GM18867 (cell line): ENCODE data around the gene CIB2.

ENCODE experiments used
- ATAC-seq: cut with Tn5 transposase; IDR thresholded peaks from one replicate; pipeline ENCODE4 v1.9.1; 2021; ENCODE audit warnings: mild to moderate bottlenecking, moderate library complexity; ENCODE audit not compliant: unreplicated experiment

CIB2 gene

GRCh38 chr15:78087951-78088772 is 43.1 kb downstream of the CIB2 start:
- peak; percentile 70 for ATAC-seq

GRCh38 chr15:78085928-78086327 is 45.3 kb downstream of the CIB2 start:
- ATAC-seq = no peak

- no peak for ATAC-seq
Measured at GRCh38 chr15:78084449-78084750, 46.8 kb downstream of the CIB2 start.

DNA sequence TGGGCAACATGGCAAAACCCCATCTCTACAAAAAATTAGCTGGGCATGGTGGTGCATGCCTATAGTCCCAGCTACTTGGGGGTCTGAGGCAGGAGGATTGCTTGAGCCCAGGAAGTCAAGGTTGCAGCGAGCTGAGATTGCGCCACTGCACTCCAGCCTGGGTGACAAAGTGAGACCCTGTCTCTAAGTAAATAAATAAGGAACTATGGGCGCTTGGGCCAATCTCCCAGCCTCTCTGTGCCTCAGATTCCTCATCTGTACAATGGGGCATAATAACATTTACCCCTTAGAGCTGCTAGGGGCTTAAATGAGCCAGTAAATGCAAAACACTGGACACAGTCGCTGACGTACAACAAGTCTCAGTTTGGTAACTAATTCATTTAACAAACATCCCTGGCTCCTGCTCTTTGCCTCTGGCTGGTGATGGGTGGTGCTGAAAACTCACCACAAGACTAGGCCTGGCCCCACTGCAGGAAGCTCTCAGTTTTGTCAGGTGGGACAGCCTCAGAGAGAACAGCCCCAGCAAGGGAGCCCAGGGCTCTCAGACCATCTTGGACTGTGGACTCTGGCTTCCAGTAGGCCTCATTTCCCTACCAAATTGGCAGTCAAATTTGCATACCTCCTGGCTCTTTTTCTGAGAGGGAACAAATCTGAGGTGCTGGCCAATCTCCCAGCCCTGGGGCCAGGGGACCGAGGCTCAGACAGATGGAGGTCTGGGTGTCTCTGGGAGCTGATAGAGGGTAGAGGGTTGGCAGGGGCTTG is 47.4 kb downstream of the CIB2 start:
- ATAC-seq = peak; percentile 65

DNA sequence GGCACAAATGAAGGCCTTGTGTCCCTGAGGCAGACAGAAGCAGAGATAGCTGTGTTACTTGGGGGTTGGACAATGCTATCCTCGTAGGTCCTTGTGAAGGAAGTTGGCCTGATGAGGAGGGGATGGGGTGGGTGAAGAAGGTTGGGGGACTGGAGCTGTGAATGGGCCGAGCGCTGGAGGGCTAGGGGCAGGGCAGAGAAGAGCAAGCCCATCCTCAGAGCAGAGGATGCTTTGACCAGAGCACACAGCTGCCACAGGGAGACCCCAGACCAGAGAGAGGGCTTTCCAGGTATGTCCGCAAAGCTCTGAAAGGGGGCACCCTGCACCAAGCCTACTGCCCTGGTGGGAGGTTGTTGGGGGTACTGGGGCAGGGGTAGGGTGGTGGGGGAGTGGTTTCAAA is 48.1 kb downstream of the CIB2 start:
- ATAC-seq = no peak

GRCh38 chr15:78082743-78083110 is 48.5 kb downstream of the CIB2 start:
- no peak for ATAC-seq

- ATAC-seq = no peak
Measured at GRCh38 chr15:78082106-78082742, 49.0 kb downstream of the CIB2 start.

DNA sequence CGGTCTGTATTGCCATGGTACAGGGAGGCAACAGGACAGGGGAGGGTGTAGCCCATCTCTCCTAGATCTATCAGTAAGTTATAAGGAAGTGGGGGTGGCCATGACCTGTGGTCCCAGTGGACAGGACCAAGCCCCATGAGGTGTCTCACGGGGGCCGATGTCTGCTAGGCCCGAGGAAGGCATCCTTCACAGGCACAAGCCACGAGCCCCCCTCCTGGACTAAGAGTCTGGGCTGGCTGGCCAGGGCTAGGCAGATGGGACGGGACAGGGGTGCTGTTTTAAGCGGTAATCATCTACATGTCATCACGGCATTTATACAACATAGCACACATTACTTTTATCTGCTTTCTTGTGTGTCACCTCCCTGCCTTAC is 51.2 kb downstream of the CIB2 start:
- no peak for ATAC-seq

GRCh38 chr15:78079298-78080087 is 51.8 kb downstream of the CIB2 start:
- no peak for ATAC-seq

GRCh38 chr15:78077871-78078210 is 53.4 kb downstream of the CIB2 start:
- no peak for ATAC-seq

- peak; percentile 80 for ATAC-seq
Measured at GRCh38 chr15:78077053-78077870, 54.0 kb downstream of the CIB2 start, which contains the start of gene TBC1D2B. TSS of gene TBC1D2B (minus strand) at chr15:78077711. CDS start at chr15:78077652, 59 bp downstream.

DNA sequence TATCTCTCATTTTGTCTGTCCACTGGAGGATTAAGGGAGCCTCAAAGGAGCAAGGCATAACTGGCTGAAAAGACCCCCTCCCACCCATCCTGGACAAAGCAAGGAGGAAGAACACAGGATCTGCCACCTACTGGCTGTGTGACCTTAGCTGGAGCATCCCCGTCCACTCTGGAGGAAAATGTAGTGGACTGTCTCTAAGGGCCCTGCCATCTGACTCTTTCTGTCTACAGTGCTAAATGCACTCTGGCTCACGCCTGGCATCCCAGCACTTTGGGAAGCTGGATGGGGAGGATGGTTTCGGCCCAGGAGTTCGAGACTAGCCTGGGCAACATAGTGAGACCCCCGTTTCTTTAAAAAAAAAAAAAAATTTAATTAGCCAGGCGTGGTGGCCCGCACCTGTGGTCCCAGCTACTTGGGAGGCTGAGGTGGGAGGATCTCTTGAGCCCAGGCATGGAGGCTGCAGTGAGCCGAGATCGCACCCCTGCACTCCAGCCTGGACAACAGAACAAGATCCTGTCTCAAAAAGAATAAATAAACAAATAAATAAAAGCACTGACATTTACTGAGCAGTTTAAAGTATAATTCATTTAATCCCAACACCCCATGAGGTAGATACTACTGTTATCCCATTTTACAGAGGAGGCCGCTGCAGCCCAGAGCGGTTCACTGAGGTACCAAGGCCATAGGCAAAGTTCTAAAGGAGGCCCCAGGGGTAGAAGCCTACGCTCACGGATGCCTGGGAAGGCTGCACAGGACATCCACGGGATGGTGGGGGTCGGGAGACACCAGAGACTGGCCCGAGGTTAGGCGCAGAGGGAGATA is 54.8 kb downstream of the CIB2 start:
- no peak for ATAC-seq

GRCh38 chr15:78075490-78076230 is 55.6 kb downstream of the CIB2 start:
- no peak for ATAC-seq

- ATAC-seq = no peak
Measured at GRCh38 chr15:78073046-78073787, 58.0 kb downstream of the CIB2 start.

GRCh38 chr15:78072080-78072892 is 59.0 kb downstream of the CIB2 start:
- no peak for ATAC-seq

GRCh38 chr15:78071383-78071782 is 59.9 kb downstream of the CIB2 start:
- ATAC-seq = no peak

GRCh38 chr15:78070049-78070700 is 61.1 kb downstream of the CIB2 start:
- no peak for ATAC-seq
